HG02852 (cell line): ENCODE data around the gene CPAMD8.

Experiments used
- ATAC-seq: cut with Tn5 transposase; IDR thresholded peaks from one replicate; pipeline ENCODE4 v1.9.1; 2021; ENCODE audit warnings: mild to moderate bottlenecking, moderate library complexity; ENCODE audit not compliant: unreplicated experiment

CPAMD8 gene

GRCh38 chr19:17026706-17027534 lies at the start of gene CPAMD8:
Gene CPAMD8 (minus strand): TSS chr19:17026810. CDS start chr19:17026642, 168 bp downstream.
- no peak for ATAC-seq

- no peak for ATAC-seq
These were observed 49.4 kb upstream of the CPAMD8 start for GRCh38 chr19:17075864-17076542.

- peak; percentile 58 for ATAC-seq
These were observed 48.6 kb upstream of the CPAMD8 start, which contains the start of the genes HAUS8 and MYO9B for GRCh38 chr19:17075035-17075863. Gene HAUS8 (minus strand): TSS chr19:17075452. CDS start chr19:17075422, 30 bp downstream. Gene MYO9B (plus strand): TSS chr19:17075777. CDS start chr19:17101718, 25,941 bp downstream.

- no peak for ATAC-seq
These were observed 48.0 kb upstream of the CPAMD8 start for GRCh38 chr19:17074634-17075034.

- ATAC-seq: no peak
These were observed 47.4 kb upstream of the CPAMD8 start for GRCh38 chr19:17073869-17074633.

- ATAC-seq: no peak
These were observed 44.3 kb upstream of the CPAMD8 start for GRCh38 chr19:17070912-17071311.

- no peak for ATAC-seq
These were observed 43.8 kb upstream of the CPAMD8 start for GRCh38 chr19:17070421-17070820.

GRCh38 chr19:17069193-17069592 lies 42.6 kb upstream of the CPAMD8 start:
- no peak for ATAC-seq

- ATAC-seq: no peak
These were observed 36.8 kb upstream of the CPAMD8 start for GRCh38 chr19:17063428-17063827.

GRCh38 chr19:17061691-17062090 lies 35.1 kb upstream of the CPAMD8 start:
- no peak for ATAC-seq

- no peak for ATAC-seq
These were observed 34.6 kb upstream of the CPAMD8 start for GRCh38 chr19:17061205-17061604.

GRCh38 chr19:17060802-17061201 lies 34.2 kb upstream of the CPAMD8 start:
- ATAC-seq: no peak

GRCh38 chr19:17058236-17058635 lies 31.6 kb upstream of the CPAMD8 start:
- ATAC-seq: no peak

GRCh38 chr19:17055636-17056035 lies 29.0 kb upstream of the CPAMD8 start:
- no peak for ATAC-seq

- ATAC-seq: no peak
These were observed 28.1 kb upstream of the CPAMD8 start for GRCh38 chr19:17054746-17055145.

GRCh38 chr19:17052439-17052838 lies 25.8 kb upstream of the CPAMD8 start:
- ATAC-seq: no peak

GRCh38 chr19:17049711-17050280 lies 23.2 kb upstream of the CPAMD8 start:
- no peak for ATAC-seq

- ATAC-seq: no peak
These were observed 22.4 kb upstream of the CPAMD8 start for GRCh38 chr19:17048885-17049453.

GRCh38 chr19:17045907-17046502 lies 19.4 kb upstream of the CPAMD8 start:
- ATAC-seq: no peak
